Hepatocyte (in vitro differentiated cells): Measurements from ENCODE around the gene ABI3BP. TPM values are rescaled to one million over a fixed set of nuclear protein-coding genes. Genes with fewer than 3 reads are reported as not detected.
A peak's percentile ranks its signal among the peaks of the same experiment; 100 is the strongest.

Experiments
- DNase-seq: peaks from one replicate; pipeline ENCODE4 v3.0.0-alpha.2; 2016; ENCODE audit warnings: low spot score
- H2AFZ ChIP-seq: fragments of 200-600 bp; sonication (generic); 2 replicates; pipeline ENCODE4 v1.6.0; 2016; ENCODE audit warnings: antibody characterized with exemption, mild to moderate bottlenecking
- H3K27ac ChIP-seq: fragments of 200-600 bp; sonication (generic); 2 replicates; pipeline ENCODE4 v1.5.1; 2016; ENCODE audit warnings: mild to moderate bottlenecking
- H3K27me3 ChIP-seq: fragments of 200-600 bp; sonication (generic); 2 replicates; pipeline ENCODE4 v1.6.1; 2016
- H3K36me3 ChIP-seq: fragments of 200-600 bp; sonication (generic); replicated peaks from 2 replicates; pipeline ENCODE4 v1.5.1; 2016; ENCODE audit warnings: low read depth; ENCODE audit not compliant: insufficient read depth
- H3K4me1 ChIP-seq: fragments of 200-600 bp; sonication (generic); 2 replicates; pipeline ENCODE4 v1.5.1; 2016; ENCODE audit warnings: mild to moderate bottlenecking, moderate library complexity; ENCODE audit not compliant: insufficient read depth
- H3K4me2 ChIP-seq: fragments of 200-600 bp; sonication (generic); 2 replicates; pipeline ENCODE4 v1.6.0; 2016
- H3K4me3 ChIP-seq: fragments of 200-600 bp; sonication (generic); 2 replicates; pipeline ENCODE4 v1.5.1; 2016; ENCODE audit warnings: mild to moderate bottlenecking
- H3K79me2 ChIP-seq: fragments of 200-600 bp; sonication (generic); 2 replicates; pipeline ENCODE4 v1.6.0; 2017; ENCODE audit warnings: mild to moderate bottlenecking
- H3K9me2 ChIP-seq: fragments of 200-600 bp; sonication (generic); replicated peaks from 2 replicates; pipeline ENCODE4 v1.6.0; 2017; ENCODE audit warnings: mild to moderate bottlenecking; ENCODE audit not compliant: insufficient read depth
- H3K9me3 ChIP-seq: fragments of 200-600 bp; sonication (generic); 2 replicates; pipeline ENCODE4 v1.5.1; 2016; ENCODE audit warnings: low read depth, mild to moderate bottlenecking
- H4K20me1 ChIP-seq: fragments of 200-600 bp; sonication (generic); 2 replicates; pipeline ENCODE4 v1.6.0; 2016; ENCODE audit warnings: mild to moderate bottlenecking; ENCODE audit not compliant: insufficient read depth, poor library complexity, severe bottlenecking
- EZH2 ChIP-seq: fragments of 200-600 bp; sonication (generic); IDR thresholded peaks from 2 replicates; pipeline ENCODE4 v1.6.1; 2016; ENCODE audit warnings: antibody characterized with exemption, mild to moderate bottlenecking, borderline replicate concordance
- EZH2phosphoT487 ChIP-seq: fragments of 200-600 bp; sonication (generic); IDR thresholded peaks from one replicate; pipeline ENCODE4 v1.6.1; 2018; ENCODE audit warnings: antibody characterized with exemption, mild to moderate bottlenecking, low read depth, moderate library complexity; ENCODE audit not compliant: unreplicated experiment, severe bottlenecking
- WGBS: methylation state at CpG from one replicate; pipeline ENCODE4 v1.1.6; 2016; ENCODE audit warnings: low lambda C conversion rate; ENCODE audit errors: missing lambda C conversion rate; 5-methylcytosine and 5-hydroxymethylcytosine counted together
- polyA plus RNA-seq: library from polyadenylated mRNA; unstranded; fragments of >200 nt; fragmentation: Nextera tagmentation; extraction: Ambion mirVana; gene quantifications from 2 replicates; pipeline ENCODE4 v1.2.1, GENCODE V29; 2016
- total RNA-seq: library from RNA; depleted of rRNA; stranded (reverse); fragments of >200 nt; gene quantifications from 2 replicates; pipeline ENCODE4 v1.2.3, GENCODE V29; 2014
- TF ChIP-seq, protein P1 (sequence below): fragments of 200-600 bp; sonication (generic); IDR thresholded peaks from 2 replicates; pipeline ENCODE4 v1.5.1; 2016; ENCODE audit warnings: antibody characterized with exemption, mild to moderate bottlenecking; ENCODE audit not compliant: poor library complexity

The ABI3BP gene
- total and polyA plus RNA-seq, 2 experiments from 2014 or later = 10.4 to 18.6 TPM

DNA sequence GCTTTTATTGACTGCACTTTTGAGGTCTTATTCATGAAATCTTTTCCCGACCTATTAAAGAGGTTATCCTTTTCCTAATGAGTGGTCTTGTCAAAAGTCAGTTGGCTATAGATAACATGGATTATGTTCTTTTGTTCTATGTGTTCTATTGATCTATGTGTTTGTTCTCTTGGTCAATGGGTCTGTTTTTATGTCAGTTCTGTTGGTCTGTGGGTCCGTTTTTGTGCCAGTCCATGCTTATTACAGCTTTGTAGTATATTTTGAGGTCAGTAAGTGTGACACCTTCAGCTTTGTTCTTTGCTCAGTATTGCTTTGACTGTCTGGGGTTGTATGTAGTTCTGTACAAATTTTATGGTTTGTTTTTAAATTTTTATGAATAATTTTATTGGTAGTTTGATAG lies 276.2 kb downstream of the ABI3BP start:
- Histone ChIP-seq H3K79me2 (peaks cover 100% of the 10 kb centered on the region), H3K27ac (no peak overlapping the region), H3K27me3 (no peaks in the 10 kb centered on the region), H4K20me1 (peaks cover 88% of the 10 kb centered on the region), H3K4me2 (peak overlapping the region; percentile 46), H3K4me3 (no peak overlapping the region), H3K9me2 (no peaks in the 10 kb centered on the region), H2AFZ (no peak overlapping the region), H3K9me3 (no peaks in the 10 kb centered on the region), H3K36me3 (no peaks in the 10 kb centered on the region), H3K4me1 (peaks cover 1% of the 10 kb centered on the region)
- no peak for DNase-seq
- TF ChIP-seq EZH2 (no peak), EZH2phosphoT487 (no peak)
- TF ChIP-seq, protein P1, sequence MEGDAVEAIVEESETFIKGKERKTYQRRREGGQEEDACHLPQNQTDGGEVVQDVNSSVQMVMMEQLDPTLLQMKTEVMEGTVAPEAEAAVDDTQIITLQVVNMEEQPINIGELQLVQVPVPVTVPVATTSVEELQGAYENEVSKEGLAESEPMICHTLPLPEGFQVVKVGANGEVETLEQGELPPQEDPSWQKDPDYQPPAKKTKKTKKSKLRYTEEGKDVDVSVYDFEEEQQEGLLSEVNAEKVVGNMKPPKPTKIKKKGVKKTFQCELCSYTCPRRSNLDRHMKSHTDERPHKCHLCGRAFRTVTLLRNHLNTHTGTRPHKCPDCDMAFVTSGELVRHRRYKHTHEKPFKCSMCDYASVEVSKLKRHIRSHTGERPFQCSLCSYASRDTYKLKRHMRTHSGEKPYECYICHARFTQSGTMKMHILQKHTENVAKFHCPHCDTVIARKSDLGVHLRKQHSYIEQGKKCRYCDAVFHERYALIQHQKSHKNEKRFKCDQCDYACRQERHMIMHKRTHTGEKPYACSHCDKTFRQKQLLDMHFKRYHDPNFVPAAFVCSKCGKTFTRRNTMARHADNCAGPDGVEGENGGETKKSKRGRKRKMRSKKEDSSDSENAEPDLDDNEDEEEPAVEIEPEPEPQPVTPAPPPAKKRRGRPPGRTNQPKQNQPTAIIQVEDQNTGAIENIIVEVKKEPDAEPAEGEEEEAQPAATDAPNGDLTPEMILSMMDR = no peak
- WGBS = 75% methylated on average over 2 of the region's 2 CpGs

DNA sequence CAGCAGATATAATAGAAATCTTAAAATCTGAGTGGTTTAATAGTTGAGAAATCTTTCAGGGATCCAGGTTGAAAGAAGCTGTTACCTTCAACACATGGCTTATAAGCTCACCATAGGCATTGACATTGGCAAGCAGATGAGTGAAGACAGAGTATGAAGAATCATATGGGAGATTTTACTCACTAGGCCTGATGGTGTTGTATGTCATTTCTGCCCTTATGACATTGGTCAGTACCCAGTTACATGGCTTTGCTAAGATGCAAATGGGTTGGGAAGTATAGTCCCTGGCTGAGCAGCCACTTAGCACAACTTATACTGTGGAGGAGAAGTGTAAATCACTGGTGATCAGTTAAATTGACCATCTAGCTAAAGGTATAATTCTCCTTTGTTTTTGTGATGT lies 278.0 kb downstream of the ABI3BP start:
- H3K4me1 ChIP-seq = peaks cover 13% of the 10 kb centered on the region
- peaks cover 95% of the 10 kb centered on the region for H4K20me1 ChIP-seq
- H3K27ac ChIP-seq = no peak overlapping the region
- H3K4me2 ChIP-seq = no peak overlapping the region
- no peak overlapping the region for H2AFZ ChIP-seq
- peaks cover 100% of the 10 kb centered on the region for H3K79me2 ChIP-seq
- no peaks in the 10 kb centered on the region for H3K9me3 ChIP-seq
- H3K4me3 ChIP-seq = no peak overlapping the region
- H3K36me3 ChIP-seq = no peaks in the 10 kb centered on the region
- TF ChIP-seq EZH2phosphoT487 (no peak), EZH2 (no peak)
- TF ChIP-seq, protein P1 = no peak
- no peaks in the 10 kb centered on the region for H3K9me2 ChIP-seq
- H3K27me3 ChIP-seq = no peaks in the 10 kb centered on the region
- no peak for DNase-seq

DNA sequence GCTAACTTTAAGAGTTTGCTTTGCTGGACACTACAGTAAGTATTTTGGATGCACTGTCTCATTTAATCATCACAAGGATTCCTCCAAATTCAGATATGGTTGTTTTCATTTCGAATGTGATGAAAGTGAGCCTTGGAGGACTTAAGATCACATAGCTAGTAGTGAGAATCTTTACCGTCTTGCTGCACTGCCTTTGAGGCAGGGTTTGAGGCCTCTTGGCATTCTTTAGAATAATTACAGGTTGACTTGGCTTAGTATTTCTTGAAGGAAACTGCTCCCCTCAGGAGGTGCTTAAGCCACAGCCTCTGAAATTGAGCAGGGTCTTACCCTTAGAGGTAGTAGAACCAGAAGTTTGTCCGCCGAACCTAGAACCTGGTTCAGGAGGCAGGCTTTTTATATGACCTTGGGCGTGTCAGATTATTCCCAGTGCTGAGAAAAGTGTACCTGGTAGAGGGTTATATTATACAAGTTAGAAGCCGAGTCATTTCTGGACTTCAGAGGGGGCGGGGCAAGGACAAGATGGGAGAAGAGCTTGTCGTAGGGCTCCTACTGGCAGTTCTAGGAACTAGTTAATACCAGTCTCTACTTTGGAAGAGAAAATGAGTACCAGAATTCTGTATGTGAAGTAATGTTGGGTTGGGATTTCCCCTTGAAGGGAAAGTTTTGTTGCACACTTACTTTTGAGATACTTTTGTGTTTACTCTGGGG lies 282.8 kb downstream of the ABI3BP start:
- Histone ChIP-seq H3K9me3 (no peaks in the 10 kb centered on the region), H3K4me1 (peaks cover 13% of the 10 kb centered on the region), H3K9me2 (no peaks in the 10 kb centered on the region), H2AFZ (peak overlapping the region; percentile 57), H3K4me3 (peak overlapping the region; percentile 93), H3K27me3 (no peaks in the 10 kb centered on the region), H3K4me2 (peak overlapping the region; percentile 85), H3K79me2 (peaks cover 56% of the 10 kb centered on the region), H4K20me1 (peaks cover 51% of the 10 kb centered on the region), H3K36me3 (no peaks in the 10 kb centered on the region), H3K27ac (peak overlapping the region; percentile 99)
- 20% methylated on average over 8 of the region's 8 CpGs for WGBS
- peak; percentile 81 for DNase-seq
- TF ChIP-seq, protein P1 = peak; percentile 29
- TF ChIP-seq EZH2phosphoT487 = no peak
